ENCODE measurements around the gene KLHL17.
"Not testable (repeated sequence)": the region's sequence is repeated elsewhere in the genome, so short reads cannot be mapped to it uniquely, and the experiment has no call there.

KLHL17 gene

DNA sequence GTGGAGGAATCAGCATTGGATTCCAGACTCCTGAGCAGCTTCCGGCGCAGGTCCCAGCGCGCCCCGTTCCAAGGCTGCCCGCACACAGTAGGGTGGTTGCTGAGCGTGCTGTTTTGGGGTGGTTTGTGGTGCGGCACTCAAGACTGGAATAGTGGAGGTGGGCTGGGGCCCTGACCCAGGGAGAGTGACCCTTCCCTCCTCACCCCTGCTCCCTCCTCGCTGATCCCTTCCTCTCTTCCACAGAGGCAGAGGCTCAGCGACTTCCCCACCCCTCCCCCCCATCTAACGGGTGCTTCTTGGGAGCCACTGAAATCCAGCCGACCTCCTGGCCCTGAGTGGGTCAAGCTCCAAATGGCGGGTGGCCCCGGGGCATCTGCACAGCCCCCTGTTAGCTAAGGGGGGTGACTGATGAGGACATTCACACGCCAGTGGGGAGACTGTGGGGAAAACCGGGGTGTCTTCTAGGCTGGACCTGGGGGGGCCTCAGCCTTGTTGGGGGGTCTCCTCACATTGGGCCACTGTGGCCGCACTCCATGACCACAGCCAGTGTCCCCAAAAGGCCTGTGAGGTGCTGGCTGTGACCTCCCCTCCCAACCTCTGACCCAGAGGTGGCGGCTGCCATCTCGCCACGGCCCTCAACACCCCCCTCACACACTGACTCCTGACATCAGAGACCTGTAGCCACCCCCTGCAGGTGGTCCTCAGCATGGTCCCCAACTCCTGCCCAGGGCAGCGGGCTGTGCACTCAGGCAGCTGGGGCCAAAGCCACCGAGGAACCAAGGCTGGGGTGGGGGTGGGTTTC, 43.4 kb downstream of the KLHL17 start:
- no peak for DNase-seq (ENCODE audit: low read depth)

DNA sequence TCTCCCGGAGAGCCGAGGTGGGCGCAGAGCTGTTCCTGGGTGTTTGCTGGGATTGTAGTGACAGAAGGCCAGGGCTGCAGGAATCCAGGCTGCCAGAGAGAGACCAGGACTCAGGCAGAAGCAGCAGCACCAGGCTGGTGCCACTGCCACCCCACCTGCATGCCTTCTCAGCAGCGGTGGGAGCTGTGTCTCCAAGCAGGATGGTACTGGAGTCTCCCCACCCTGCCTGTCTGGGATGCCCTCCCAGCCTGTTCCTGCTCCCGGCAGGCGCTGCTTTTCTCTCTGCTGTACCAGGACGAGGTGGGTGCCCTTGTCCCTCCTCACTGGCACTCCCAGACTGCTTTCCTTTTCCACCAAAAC, 44.0 kb downstream of the KLHL17 start:
- no peak for DNase-seq (ENCODE audit: low read depth)

DNA sequence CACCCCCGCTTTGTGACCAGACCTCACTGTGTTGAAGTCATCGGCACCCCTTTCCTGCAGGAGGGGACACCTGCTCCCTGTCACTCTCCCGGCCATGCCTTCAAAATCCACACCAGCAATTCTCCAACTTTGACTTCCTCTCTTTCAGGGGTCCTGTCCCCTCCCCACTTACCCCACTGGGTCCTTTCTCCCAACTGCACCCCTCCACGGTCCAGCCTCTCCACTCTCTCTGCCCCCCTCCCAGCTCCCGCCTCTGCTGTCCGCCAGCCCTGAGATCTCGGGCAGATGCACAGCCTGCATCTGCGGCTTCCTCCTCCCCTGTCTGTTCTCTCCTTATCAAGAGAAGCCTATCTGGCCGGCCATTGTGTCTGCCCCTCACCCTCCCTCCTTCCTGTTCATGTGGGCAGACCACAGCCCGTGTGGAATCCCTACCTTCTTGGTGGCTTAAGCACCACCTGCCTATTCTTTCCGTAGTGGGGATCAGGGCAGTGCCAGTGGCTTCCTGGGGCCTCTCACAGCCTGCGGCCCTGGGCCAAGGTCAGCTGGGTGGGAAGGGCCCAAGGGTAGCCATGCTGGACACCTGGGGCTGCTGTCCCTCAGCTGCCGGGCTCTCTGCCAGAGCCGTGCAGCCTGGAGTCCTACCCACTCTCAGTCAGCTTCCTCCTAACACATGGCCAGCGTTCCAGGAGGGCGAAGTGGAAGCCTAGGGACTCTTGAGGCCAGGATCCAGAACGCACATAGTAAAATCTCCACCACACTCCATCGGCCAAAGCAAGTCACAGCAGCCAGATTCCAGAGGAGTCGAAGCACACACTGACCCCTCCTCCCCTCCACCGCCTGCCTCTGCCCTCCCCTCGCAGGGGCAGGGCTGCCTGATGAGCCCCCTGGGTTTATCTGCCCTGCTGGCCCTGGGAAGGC, 44.7 kb downstream of the KLHL17 start:
- DNase-seq (ENCODE audit: low read depth), result peak; percentile 85

DNA sequence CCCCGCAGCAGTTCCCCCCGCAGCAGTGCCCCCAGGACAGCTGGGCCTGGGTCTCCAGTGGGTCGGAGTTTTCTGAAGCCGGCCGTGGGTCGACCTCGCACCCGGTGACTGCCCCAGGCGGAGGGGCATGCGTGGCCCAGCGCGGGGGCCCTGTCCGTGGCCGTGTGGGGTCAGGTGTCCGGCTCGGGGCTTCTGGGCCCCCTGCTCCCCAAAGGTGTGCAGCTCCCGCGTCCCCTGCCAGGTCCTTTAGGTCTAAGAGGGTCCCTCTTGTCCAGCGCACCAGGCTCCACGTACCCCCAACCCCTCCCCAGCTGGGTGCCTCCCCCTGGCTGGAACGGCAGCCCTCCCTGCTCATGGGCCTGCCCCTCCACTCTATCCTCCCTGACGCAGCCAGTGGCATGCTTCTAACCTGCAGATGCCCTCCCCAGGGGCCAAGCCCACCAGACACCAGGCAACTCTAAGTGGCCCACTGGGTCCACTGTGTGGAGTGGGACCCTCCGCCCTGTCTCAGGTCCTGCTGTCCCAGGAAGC, 45.5 kb downstream of the KLHL17 start:
- DNase-seq (ENCODE audit: low read depth), result no peak

DNA sequence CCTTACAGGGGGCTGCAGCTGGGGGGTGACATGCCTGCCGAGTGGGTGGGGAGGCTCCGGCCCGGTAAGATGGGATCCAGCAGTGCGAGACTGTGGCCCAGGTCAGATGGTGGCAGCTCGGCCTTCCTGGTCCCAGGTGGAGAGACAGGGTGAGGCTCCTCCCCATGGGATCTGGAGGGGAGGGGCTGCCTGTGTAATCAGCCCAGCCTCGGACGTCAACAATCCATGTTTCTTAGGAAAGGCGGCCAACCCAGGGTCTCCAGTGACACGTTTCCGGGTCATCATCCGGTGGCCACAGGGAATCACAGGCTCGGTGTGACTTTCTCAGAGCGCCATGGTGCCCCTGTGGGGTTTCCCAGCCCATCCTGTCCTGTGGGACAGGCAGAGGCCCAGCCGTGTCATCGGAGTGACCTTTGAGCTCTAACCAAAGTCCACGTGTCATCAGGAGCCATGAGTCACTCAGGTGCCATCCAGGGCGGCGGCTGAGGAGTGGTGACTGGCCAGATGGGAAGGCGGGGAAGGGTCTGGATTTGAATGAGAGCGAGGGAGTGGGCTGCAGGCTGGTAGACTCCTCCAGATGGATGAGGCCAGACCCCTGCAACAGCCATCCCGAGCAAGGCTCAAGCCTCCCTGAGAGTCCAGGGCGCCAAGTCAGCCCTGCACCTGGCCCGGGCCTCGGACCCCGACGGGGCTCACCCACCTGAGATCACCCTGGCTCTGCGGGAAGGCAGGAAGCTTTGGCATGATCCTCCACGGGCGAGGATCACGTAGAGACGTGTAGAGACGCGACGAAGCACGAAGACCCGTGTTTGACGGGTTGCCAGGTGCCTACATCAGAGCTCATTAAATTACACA, 46.1 kb downstream of the KLHL17 start:
- no peak for DNase-seq (ENCODE audit: low read depth)

DNA sequence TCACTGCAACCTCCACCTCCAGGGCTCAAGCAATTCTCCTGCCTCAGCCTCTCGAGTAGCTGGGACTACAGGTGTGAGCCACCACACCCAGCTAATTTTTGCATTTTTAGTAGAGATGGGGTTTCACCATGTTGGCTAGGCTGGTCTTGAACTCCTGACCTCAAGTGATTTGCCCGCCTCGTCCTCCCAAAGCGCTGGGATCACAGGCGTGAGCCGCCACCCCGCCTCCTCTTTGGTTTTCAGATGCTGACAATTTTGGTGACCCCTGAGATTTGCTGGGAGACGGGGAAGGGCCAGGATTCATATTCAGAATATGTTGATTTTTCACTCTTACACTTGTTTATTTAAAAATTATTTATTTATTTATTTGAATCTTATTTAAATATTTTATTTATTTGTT, 49.7 kb downstream of the KLHL17 start:
- not testable (repeated sequence) for DNase-seq (ENCODE audit: low read depth)

DNA sequence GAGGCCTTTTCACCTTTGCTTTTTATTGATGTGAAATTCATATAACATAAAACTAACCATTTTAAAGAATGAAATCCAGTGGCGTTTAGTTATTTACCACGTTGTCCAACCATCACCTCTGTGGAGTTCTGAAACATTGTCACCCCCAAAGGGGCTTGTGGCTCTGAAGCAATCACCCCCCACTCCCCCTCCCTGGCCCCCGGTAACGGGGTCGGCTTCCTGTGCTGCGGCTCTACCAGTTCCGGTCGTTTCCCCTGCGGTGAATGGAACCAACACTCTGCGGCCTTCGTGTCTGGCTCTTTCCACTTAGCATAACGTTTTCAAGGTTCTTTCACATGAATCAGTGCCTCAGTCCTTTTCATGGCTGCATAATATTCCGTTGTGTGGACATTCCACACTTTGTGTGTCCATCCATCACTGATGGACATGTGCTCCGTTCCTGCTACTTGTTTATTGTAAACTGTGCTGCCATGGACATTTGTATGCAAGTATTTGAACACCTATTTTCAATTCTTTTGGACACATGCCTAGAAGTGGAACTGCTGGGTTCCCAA, 51.1 kb downstream of the KLHL17 start:
- DNase-seq (ENCODE audit: low read depth), result no peak

DNA sequence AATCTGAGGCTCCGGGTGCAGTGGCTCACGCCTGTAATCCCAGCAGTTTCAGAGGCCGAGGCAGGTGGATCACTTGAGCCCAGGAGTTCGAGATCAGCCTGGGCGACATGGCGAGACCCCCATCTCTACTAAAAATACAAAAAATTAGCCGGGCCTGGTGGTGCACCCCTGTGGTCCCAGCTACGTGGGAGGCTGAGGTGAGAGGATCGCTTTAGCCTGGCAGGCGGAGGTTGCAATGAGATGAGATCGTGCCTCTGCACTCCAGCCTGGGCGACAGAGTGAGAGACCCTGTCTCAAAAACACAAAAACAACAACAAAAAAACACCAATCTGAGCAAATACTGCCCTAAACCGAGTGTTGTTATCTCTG, 52.3 kb downstream of the KLHL17 start:
- DNase-seq (ENCODE audit: low read depth), result not testable (repeated sequence)

DNA sequence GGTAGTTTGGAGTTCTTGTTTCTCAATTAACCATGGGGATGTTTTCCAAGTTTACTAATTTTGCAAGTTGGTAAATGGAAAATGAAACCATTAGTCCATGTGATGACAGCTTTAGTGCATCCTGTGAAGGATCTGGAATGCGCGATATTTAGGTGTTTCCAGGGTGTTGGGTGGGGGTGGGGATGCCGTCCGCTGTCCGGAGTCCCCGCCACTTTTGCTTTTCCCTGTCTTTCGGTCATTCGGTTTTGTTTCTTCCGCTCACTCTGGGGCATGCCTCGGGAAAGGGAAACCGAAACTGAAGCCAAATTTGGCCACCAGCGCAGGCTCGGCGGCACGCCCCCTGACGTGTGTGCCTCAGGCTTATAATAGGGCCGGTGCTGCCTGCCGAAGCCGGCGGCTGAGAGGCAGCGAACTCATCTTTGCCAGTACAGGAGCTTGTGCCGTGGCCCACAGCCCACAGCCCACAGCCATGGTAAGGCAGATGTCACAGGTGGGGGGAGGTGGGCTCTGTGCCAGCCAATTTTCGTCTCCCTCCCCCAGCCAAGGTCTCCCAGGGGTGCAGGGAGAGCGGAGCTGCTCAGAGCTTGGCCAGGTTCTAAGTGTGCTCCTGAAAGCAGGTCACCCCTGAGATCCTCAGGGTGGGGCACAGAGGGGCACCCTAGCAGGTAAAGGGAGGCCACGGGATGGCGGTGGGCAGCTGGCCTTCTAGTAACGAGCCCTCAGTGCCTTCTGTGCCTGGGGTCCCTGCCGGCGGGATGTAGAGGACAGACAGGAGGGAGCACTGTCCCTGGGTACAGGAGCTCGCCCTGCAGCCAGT, 52.9 kb downstream of the KLHL17 start, which contains the start of gene ISG15:
TSS of gene ISG15 (plus strand) at position 393 of the 817 bp plus-strand sequence. CDS start at position 470, 77 bp downstream.
- DNase-seq (ENCODE audit: low read depth), result peak; percentile 92

DNA sequence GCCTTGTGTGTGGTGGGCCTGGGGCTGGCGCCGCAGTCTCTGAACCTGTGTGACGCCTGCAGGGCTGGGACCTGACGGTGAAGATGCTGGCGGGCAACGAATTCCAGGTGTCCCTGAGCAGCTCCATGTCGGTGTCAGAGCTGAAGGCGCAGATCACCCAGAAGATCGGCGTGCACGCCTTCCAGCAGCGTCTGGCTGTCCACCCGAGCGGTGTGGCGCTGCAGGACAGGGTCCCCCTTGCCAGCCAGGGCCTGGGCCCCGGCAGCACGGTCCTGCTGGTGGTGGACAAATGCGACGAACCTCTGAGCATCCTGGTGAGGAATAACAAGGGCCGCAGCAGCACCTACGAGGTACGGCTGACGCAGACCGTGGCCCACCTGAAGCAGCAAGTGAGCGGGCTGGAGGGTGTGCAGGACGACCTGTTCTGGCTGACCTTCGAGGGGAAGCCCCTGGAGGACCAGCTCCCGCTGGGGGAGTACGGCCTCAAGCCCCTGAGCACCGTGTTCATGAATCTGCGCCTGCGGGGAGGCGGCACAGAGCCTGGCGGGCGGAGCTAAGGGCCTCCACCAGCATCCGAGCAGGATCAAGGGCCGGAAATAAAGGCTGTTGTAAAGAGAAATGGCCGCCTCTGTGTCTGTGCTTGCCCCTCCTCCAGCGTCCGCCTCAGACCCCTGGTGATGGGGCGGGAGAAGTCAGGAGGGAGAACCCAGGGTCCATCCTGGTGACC, 53.7 kb downstream of the KLHL17 start:
- DNase-seq (ENCODE audit: low read depth), result peak; percentile 55

DNA sequence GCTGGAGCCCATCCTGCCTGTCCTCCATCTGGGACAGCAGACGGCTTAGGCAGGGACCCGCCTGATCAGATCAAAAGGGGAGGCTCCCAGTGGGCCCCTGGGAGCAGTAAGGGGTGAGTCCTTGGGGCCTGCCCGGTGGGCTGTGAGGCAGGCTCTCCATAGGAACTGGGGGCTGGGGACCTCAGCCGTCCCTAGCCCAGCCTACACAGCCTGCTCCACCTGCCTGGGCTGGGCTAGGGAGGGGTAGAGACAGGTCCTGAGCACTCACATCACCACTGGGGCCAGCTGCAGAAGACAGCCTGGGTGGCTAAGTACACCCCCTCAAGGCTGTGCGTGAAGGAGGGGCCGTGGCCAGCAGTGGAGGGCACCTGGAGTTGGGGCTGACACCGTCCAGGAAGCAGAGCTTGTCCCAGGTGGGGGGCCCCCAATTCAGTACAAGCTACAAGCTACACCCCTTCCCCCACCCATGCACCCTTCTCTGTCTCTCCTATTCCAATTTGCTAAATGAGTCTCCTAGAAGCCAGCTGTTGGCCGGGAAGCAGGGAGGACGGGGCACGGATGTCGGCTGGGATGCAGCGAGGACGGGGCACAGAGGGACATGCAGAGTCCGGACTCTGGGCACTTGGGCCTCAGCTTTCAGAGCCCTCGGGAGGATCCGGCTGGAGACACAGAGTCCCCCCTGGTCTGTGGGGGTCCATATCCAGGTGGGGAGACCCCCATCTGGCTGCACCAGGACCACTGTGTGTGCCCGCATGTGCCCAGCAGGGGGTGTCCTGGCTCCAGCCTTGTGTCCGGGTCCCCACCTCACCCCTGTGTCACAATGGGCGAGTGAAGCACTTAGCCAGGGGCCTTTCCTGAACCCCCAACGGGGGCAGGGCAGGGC, 54.7 kb downstream of the KLHL17 start:
- DNase-seq (ENCODE audit: low read depth), result peak; percentile 32

All from EH (cell line).